ENCODE results near the gene FBXL20. TPM values are rescaled to one million over a fixed set of nuclear protein-coding genes. Genes with fewer than 3 reads are reported as not detected.
"Not testable (repeated sequence)": the region's sequence is repeated elsewhere in the genome, so short reads cannot be mapped to it uniquely, and the experiment has no call there.

The FBXL20 gene
- total RNA-seq, 5 donors from 2014 or later (not counting 1 experiment from before 2014, with no cell fraction given), result 23.5 to 30.0 (median 26.2) TPM

GRCh38 chr17:39284685-39285084 lies 116.7 kb downstream of the FBXL20 start:
- ChIA-PET CTCF (interaction anchor here in 1 of 2 donors (0.7 kb wide), 1 partner anchor 229 kb away, joined by 3 read pairs; no protein-coding TSS in a partner anchor), POLR2A (interaction anchor here in 1 of 2 donors (0.7 kb wide), 1 partner anchor 1700 kb away, joined by 3 read pairs; no protein-coding TSS in a partner anchor)
- H3K4me3 ChIP-seq (ENCODE audit: control insufficient read depth in 1 of 2, extremely low read depth in 1 of 2, low read length in 1 of 2), result no peak overlapping the region
- H3K36me3 ChIP-seq (ENCODE audit: control insufficient read depth in 2 of 2, extremely low read depth in 1 of 2, insufficient read depth in 1 of 2, low read length in 1 of 2), result peaks cover 7 to 16% of the 10 kb centered on the region in 2 donors
- no peaks in the 10 kb centered on the region for H3K27me3 Mint-ChIP-seq
- H3K9me3 Mint-ChIP-seq, result no peaks in the 10 kb centered on the region
- H3K36me3 Mint-ChIP-seq, result peaks cover 11% of the 10 kb centered on the region
- no peak for ATAC-seq (replicated peaks in 1 of 4)
- H3K4me1 Mint-ChIP-seq, result no peaks in the 10 kb centered on the region
- 93% methylated on average over 3 of the region's 5 CpGs for WGBS (ENCODE audit: insufficient coverage)
- no peaks in the 10 kb centered on the region for H3K4me1 ChIP-seq (ENCODE audit: control insufficient read depth in 1 of 2, extremely low read depth in 1 of 2, insufficient read depth in 2 of 2, low read length in 2 of 2)
- DNase-seq, result no peak
- no peak overlapping the region for H3K4me3 Mint-ChIP-seq
- H3K27me3 ChIP-seq (replicated peaks in 1 of 2; ENCODE audit: control insufficient read depth in 2 of 2, extremely low read depth in 1 of 2, insufficient read depth in 2 of 2, low read length in 1 of 2), result no peaks in the 10 kb centered on the region
- H3K27ac Mint-ChIP-seq, result no peak overlapping the region
- no peak overlapping the region for H3K27ac ChIP-seq (ENCODE audit: low read length)
- no peaks in the 10 kb centered on the region for H3K9me3 ChIP-seq

GRCh38 chr17:39283896-39284295 lies 117.5 kb downstream of the FBXL20 start:
- Mint-ChIP-seq H3K9me3 (no peaks in the 10 kb centered on the region), H3K4me3 (no peak overlapping the region), H3K27me3 (no peaks in the 10 kb centered on the region), H3K27ac (no peak overlapping the region), H3K36me3 (peaks cover 11% of the 10 kb centered on the region), H3K4me1 (no peaks in the 10 kb centered on the region)
- no peaks in the 10 kb centered on the region for H3K27me3 ChIP-seq (replicated peaks in 1 of 2; ENCODE audit: control insufficient read depth in 2 of 2, extremely low read depth in 1 of 2, insufficient read depth in 2 of 2, low read length in 1 of 2)
- H3K27ac ChIP-seq (ENCODE audit: low read length), result no peak overlapping the region
- peaks cover 1 to 20% of the 10 kb centered on the region in 2 donors for H3K36me3 ChIP-seq (ENCODE audit: control insufficient read depth in 2 of 2, extremely low read depth in 1 of 2, insufficient read depth in 1 of 2, low read length in 1 of 2)
- DNase-seq (no peak), ATAC-seq (replicated peaks in 1 of 4) (no peak)
- no CpG with 5 or more reads among the region's 1 CpG for WGBS (ENCODE audit: insufficient coverage)
- no peak overlapping the region for H3K4me3 ChIP-seq (ENCODE audit: control insufficient read depth in 1 of 2, extremely low read depth in 1 of 2, low read length in 1 of 2)
- H3K9me3 ChIP-seq, result no peaks in the 10 kb centered on the region
- CTCF ChIA-PET, result interaction anchor here (0.5 to 0.6 kb wide), 2 partner anchors 134 to 589 kb away, joined by 3 read pairs; no protein-coding TSS in a partner anchor
- no peaks in the 10 kb centered on the region for H3K4me1 ChIP-seq (ENCODE audit: control insufficient read depth in 1 of 2, extremely low read depth in 1 of 2, insufficient read depth in 2 of 2, low read length in 2 of 2)
- POLR2A ChIA-PET, result interaction anchor here in 1 of 2 donors (0.7 kb wide), 1 partner anchor 1699 kb away, joined by 3 read pairs; no protein-coding TSS in a partner anchor

GRCh38 chr17:39283098-39283497 lies 118.3 kb downstream of the FBXL20 start:
- Mint-ChIP-seq H3K9me3 (no peaks in the 10 kb centered on the region), H3K27ac (no peak overlapping the region), H3K27me3 (no peaks in the 10 kb centered on the region), H3K4me1 (no peaks in the 10 kb centered on the region), H3K4me3 (no peak overlapping the region), H3K36me3 (peaks cover 7% of the 10 kb centered on the region)
- Histone ChIP-seq H3K27me3 (replicated peaks in 1 of 2; ENCODE audit: control insufficient read depth in 2 of 2, extremely low read depth in 1 of 2, insufficient read depth in 2 of 2, low read length in 1 of 2) (no peaks in the 10 kb centered on the region), H3K4me1 (ENCODE audit: control insufficient read depth in 1 of 2, extremely low read depth in 1 of 2, insufficient read depth in 2 of 2, low read length in 2 of 2) (no peaks in the 10 kb centered on the region), H3K4me3 (ENCODE audit: control insufficient read depth in 1 of 2, extremely low read depth in 1 of 2, low read length in 1 of 2) (no peak overlapping the region), H3K36me3 (ENCODE audit: control insufficient read depth in 2 of 2, extremely low read depth in 1 of 2, insufficient read depth in 1 of 2, low read length in 1 of 2) (peaks cover 3 to 25% of the 10 kb centered on the region in 2 donors), H3K27ac (ENCODE audit: low read length) (no peak overlapping the region), H3K9me3 (no peaks in the 10 kb centered on the region)
- POLR2A ChIA-PET, result no interaction called here
- CTCF ChIA-PET, result no interaction called here
- WGBS (ENCODE audit: insufficient coverage), result no CpG with 5 or more reads among the region's 4 CpGs
- DNase-seq, result no peak
- ATAC-seq (replicated peaks in 1 of 4), result no peak

DNA sequence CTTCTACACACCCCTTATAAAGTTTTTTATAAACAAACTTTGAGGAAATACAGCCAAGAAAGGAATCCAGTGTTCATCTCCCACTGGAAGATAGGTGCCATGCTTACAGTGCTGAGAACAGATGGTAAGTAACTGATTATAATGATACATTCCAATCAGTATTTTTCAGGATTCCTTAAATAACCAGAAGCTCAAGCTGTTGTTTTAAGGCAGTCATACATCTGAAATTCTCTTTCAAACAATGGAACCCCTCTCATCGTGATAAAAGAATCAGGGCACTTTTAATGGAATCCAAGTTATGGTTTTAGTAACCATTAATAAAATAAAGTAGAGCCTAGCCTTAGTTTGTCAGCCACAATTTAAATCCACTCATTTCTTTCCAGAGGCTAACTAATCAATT lies 119.6 kb downstream of the FBXL20 start:
- CTCF ChIA-PET, result no interaction called here
- no CpG with 5 or more reads among the region's 1 CpG for WGBS (ENCODE audit: insufficient coverage)
- H3K9me3 Mint-ChIP-seq, result no peaks in the 10 kb centered on the region
- H3K27ac Mint-ChIP-seq, result no peak overlapping the region
- H3K36me3 ChIP-seq (ENCODE audit: control insufficient read depth in 2 of 2, extremely low read depth in 1 of 2, insufficient read depth in 1 of 2, low read length in 1 of 2), result peaks cover 7 to 24% of the 10 kb centered on the region in 2 donors
- DNase-seq, result no peak
- H3K4me1 Mint-ChIP-seq, result no peaks in the 10 kb centered on the region
- ATAC-seq (replicated peaks in 1 of 4), result no peak
- no peaks in the 10 kb centered on the region for H3K27me3 Mint-ChIP-seq
- no peak overlapping the region for H3K27ac ChIP-seq (ENCODE audit: low read length)
- H3K4me3 Mint-ChIP-seq, result no peak overlapping the region
- POLR2A ChIA-PET, result no interaction called here
- no peaks in the 10 kb centered on the region for H3K27me3 ChIP-seq (replicated peaks in 1 of 2; ENCODE audit: control insufficient read depth in 2 of 2, extremely low read depth in 1 of 2, insufficient read depth in 2 of 2, low read length in 1 of 2)
- H3K4me1 ChIP-seq (ENCODE audit: control insufficient read depth in 1 of 2, extremely low read depth in 1 of 2, insufficient read depth in 2 of 2, low read length in 2 of 2), result no peaks in the 10 kb centered on the region
- peaks cover 13% of the 10 kb centered on the region for H3K36me3 Mint-ChIP-seq
- no peak overlapping the region for H3K4me3 ChIP-seq (ENCODE audit: control insufficient read depth in 1 of 2, extremely low read depth in 1 of 2, low read length in 1 of 2)
- H3K9me3 ChIP-seq, result no peaks in the 10 kb centered on the region

DNA sequence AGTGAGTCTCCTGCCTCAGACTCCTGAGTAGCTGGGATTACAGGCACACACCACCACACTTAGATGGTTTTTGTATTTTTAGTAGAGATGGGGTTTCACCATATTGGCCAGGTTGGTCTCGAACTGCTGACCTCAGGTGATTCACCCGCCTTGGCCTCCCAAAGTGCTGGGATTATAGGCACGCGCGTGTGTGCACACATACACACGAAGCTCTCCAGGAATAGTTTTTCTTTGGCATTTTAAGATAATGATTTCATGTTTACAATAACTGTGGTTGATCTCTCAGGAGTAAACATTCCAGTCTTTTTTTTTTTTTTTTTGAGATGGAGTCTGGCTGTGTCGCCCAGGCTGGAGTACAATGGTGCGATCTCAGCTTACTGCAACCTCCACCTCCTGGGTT lies 123.2 kb downstream of the FBXL20 start:
- H3K4me3 ChIP-seq (ENCODE audit: control insufficient read depth in 1 of 2, extremely low read depth in 1 of 2, low read length in 1 of 2); H3K4me3 Mint-ChIP-seq; H3K27ac ChIP-seq (ENCODE audit: low read length); ATAC-seq (replicated peaks in 1 of 4); H3K9me3 Mint-ChIP-seq; DNase-seq; H3K27me3 Mint-ChIP-seq; POLR2A ChIA-PET; CTCF ChIA-PET; H3K27me3 ChIP-seq (replicated peaks in 1 of 2; ENCODE audit: control insufficient read depth in 2 of 2, extremely low read depth in 1 of 2, insufficient read depth in 2 of 2, low read length in 1 of 2); H3K27ac Mint-ChIP-seq; H3K4me1 ChIP-seq (ENCODE audit: control insufficient read depth in 1 of 2, extremely low read depth in 1 of 2, insufficient read depth in 2 of 2, low read length in 2 of 2); H3K9me3 ChIP-seq; H3K4me1 Mint-ChIP-seq: not testable (repeated sequence)
- 100% methylated on average over 1 of the region's 8 CpGs for WGBS (ENCODE audit: insufficient coverage)
- peaks cover 11 to 26% of the 10 kb centered on the region in 2 donors for H3K36me3 ChIP-seq (ENCODE audit: control insufficient read depth in 2 of 2, extremely low read depth in 1 of 2, insufficient read depth in 1 of 2, low read length in 1 of 2)
- peaks cover 15% of the 10 kb centered on the region for H3K36me3 Mint-ChIP-seq

- Histone ChIP-seq H3K4me3 (ENCODE audit: control insufficient read depth in 1 of 2, extremely low read depth in 1 of 2, low read length in 1 of 2) (no peak overlapping the region), H3K27ac (ENCODE audit: low read length) (no peak overlapping the region), H3K4me1 (ENCODE audit: control insufficient read depth in 1 of 2, extremely low read depth in 1 of 2, insufficient read depth in 2 of 2, low read length in 2 of 2) (no peaks in the 10 kb centered on the region), H3K9me3 (no peaks in the 10 kb centered on the region), H3K27me3 (replicated peaks in 1 of 2; ENCODE audit: control insufficient read depth in 2 of 2, extremely low read depth in 1 of 2, insufficient read depth in 2 of 2, low read length in 1 of 2) (no peaks in the 10 kb centered on the region), H3K36me3 (ENCODE audit: control insufficient read depth in 2 of 2, extremely low read depth in 1 of 2, insufficient read depth in 1 of 2, low read length in 1 of 2) (peaks cover 11 to 24% of the 10 kb centered on the region in 2 donors)
- WGBS (ENCODE audit: insufficient coverage), result 100% methylated on average over 1 of the region's 6 CpGs
- Mint-ChIP-seq H3K36me3 (peaks cover 21% of the 10 kb centered on the region), H3K27ac (no peak overlapping the region), H3K4me3 (no peak overlapping the region), H3K4me1 (no peaks in the 10 kb centered on the region), H3K9me3 (no peaks in the 10 kb centered on the region), H3K27me3 (no peaks in the 10 kb centered on the region)
- ChIA-PET POLR2A (no interaction called here), CTCF (interaction anchor here in 1 of 2 donors (0.8 kb wide), 1 partner anchor 58 kb away, joined by 3 read pairs; no protein-coding TSS in a partner anchor)
- DNase-seq, result no peak
- ATAC-seq (replicated peaks in 1 of 4), result no peak
Observed at GRCh38 chr17:39277110-39277509, 124.3 kb downstream of the FBXL20 start.

- no CpG with 5 or more reads among the region's 8 CpGs for WGBS (ENCODE audit: insufficient coverage)
- no peaks in the 10 kb centered on the region for H3K4me1 Mint-ChIP-seq
- H3K27ac ChIP-seq (ENCODE audit: low read length), result no peak overlapping the region
- H3K4me3 Mint-ChIP-seq, result no peak overlapping the region
- DNase-seq (no peak), ATAC-seq (replicated peaks in 1 of 4) (no peak)
- H3K4me1 ChIP-seq (ENCODE audit: control insufficient read depth in 1 of 2, extremely low read depth in 1 of 2, insufficient read depth in 2 of 2, low read length in 2 of 2), result no peaks in the 10 kb centered on the region
- H3K36me3 ChIP-seq (ENCODE audit: control insufficient read depth in 2 of 2, extremely low read depth in 1 of 2, insufficient read depth in 1 of 2, low read length in 1 of 2), result peaks cover 11 to 30% of the 10 kb centered on the region in 2 donors
- no peaks in the 10 kb centered on the region for H3K9me3 ChIP-seq
- POLR2A ChIA-PET, result no interaction called here
- H3K27me3 ChIP-seq (replicated peaks in 1 of 2; ENCODE audit: control insufficient read depth in 2 of 2, extremely low read depth in 1 of 2, insufficient read depth in 2 of 2, low read length in 1 of 2), result no peaks in the 10 kb centered on the region
- H3K27me3 Mint-ChIP-seq, result no peaks in the 10 kb centered on the region
- no peak overlapping the region for H3K27ac Mint-ChIP-seq
- peaks cover 21% of the 10 kb centered on the region for H3K36me3 Mint-ChIP-seq
- no peak overlapping the region for H3K4me3 ChIP-seq (ENCODE audit: control insufficient read depth in 1 of 2, extremely low read depth in 1 of 2, low read length in 1 of 2)
- H3K9me3 Mint-ChIP-seq, result no peaks in the 10 kb centered on the region
- CTCF ChIA-PET, result no interaction called here
Observed at GRCh38 chr17:39276113-39276512, 125.3 kb downstream of the FBXL20 start.

Measured in T-cell (primary cell).